ENCODE results near the gene BCAS3.
"Not testable (repeated sequence)": the region's sequence is repeated elsewhere in the genome, so short reads cannot be mapped to it uniquely, and the experiment has no call there.

Gene BCAS3

GRCh38 chr17:60677308-60678117 is at the start of gene BCAS3:
TSS of gene BCAS3 (plus strand) at chr17:60677851.
- peak; percentile 99 for DNase-seq

- DNase-seq, result no peak
Measured at GRCh38 chr17:60628252-60628889, 49.3 kb upstream of the BCAS3 start.

GRCh38 chr17:60629120-60629519 is 48.5 kb upstream of the BCAS3 start:
- no peak for DNase-seq

DNA sequence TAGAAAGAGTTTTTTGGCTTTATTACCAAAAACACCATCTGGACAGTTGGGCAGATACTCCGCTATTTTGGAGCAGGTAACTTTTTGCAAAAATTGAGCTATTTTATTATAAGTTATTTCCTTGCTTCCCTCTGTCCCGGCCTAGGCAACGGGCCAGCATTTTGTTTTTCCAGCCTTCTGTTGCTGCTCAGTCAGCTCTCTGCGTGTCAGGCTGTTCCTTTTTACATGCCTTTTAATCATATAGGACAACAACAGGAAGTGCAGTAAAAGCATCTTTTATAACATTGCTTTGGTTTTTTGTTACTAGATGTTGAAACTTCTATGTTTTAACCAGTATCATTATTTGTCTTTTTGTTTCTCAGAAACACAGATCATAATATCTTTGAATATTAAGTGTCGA is 47.3 kb upstream of the BCAS3 start:
- peak in 1 of 2 donors; percentile 23 for DNase-seq

DNA sequence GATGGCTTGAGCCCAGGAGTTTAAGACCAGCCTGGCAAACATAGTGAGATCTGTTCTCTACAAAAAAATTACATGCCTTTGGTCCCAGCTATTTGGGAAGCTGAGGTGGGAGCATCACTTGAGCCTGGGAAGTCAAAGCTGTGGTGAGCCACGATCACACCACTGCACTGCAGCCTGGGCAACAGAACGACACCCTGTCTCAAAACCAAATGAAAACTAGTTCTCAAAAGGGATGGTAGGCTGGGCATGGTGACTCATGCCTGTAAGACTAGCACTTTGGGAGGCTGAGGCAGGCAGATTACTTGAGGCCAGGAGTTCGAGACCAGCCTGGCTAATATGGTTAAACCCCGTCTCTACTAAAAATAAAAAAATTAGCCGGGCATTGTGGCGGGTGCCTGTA is 46.5 kb upstream of the BCAS3 start:
- no peak for DNase-seq

GRCh38 chr17:60637683-60638082 is 40.0 kb upstream of the BCAS3 start:
- no peak for DNase-seq

DNA sequence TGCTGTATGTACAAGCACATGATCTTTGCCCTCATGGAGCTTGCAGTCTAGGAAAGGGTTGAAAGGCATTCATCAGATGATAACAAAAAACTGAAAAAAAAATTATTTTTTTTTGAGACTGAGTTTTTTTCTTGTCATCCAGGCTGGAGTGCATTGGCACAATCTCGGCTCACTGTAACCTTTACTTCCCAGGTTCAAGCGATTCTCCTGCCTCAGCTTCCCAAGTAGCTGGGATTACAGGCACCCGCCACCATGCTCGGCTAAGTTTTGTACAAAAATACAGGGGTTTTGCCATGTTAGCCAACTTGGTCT is 38.7 kb upstream of the BCAS3 start:
- no peak for DNase-seq

DNA sequence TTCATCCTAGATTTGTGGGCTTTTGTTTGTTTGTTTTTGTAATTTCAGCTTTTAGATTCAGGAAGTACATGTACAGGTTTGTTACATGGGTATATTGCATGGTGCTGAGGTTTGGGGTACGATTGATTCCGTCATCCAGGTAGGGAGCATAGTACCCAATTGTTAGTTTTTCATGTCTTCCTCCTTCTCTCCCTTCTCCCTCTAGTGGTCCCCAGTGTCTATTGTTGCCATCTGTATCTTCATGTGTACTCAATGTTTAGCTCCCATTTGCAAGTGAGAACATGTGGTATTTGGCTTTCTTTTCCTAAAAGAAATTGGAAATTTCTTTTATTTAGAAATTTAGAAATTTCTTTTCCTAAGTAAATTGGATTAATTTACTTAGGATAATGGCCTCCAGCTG is 37.1 kb upstream of the BCAS3 start:
- no peak for DNase-seq

GRCh38 chr17:60641126-60641525 is 36.5 kb upstream of the BCAS3 start:
- no peak for DNase-seq

DNA sequence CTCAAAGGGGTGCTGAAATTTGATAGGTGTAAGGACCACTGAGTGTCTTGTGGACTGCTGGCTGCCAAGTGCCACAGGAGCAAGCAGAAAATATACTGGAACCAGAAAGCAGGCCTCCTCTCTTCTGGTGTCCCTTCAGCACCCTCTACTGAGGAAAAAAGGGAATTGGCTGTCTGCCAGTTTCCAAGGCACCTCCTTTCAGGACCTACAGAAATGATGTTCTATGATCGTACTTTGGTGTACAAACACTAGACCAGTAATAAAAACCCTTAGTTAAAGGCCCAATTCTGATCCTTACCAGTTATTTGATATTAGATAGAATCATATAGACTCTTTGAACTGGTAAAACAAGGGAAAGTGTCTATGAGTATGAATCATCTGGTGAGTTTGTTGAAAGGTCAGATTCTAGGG is 35.8 kb upstream of the BCAS3 start:
- peak; percentile 61 to 67 for DNase-seq

- peak in 1 of 2 donors; percentile 32 for DNase-seq
Measured at GRCh38 chr17:60645918-60646523, 31.6 kb upstream of the BCAS3 start.

GRCh38 chr17:60646701-60647100 is 30.9 kb upstream of the BCAS3 start:
- no peak for DNase-seq

- no peak for DNase-seq
Measured at GRCh38 chr17:60647705-60648104, 29.9 kb upstream of the BCAS3 start.

DNA sequence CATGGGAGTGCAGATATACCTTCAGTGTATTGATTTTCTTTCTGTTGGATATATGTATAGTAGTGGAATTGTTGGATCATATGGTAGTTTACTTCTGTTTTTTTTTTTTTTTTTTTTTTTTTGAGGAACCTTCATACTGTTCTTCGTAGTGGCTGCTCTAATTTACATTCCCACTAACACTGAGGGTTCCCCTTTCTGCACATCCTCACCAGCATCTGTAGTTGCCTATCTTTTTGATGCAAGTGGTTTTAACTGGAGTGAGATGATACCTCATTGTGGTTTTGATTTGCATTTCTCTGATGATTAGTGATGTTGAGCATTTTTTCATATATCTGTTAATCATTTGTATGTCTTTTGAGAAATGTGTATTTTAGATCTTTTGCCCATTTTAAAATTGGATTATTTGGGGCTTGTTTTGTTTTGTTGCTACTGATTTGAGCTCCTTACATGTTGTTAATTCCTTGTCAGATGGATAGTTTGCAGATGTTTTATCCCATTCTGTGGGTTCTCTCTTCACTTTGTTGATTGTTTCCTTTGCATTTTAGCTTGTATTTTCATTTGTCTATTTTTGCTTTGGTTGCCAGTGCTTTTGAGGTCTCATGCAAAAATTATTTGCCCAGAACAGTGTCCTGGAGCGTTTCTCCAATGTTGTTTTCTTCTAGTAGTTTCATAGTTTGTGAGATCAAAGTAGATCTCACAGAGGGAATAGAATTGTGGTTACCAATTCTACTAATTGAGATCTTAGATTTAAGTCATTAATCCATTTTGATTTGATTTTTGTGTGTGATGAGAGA is 25.0 kb upstream of the BCAS3 start:
- no peak for DNase-seq

GRCh38 chr17:60653569-60653968 is 24.1 kb upstream of the BCAS3 start:
- DNase-seq, result no peak

DNA sequence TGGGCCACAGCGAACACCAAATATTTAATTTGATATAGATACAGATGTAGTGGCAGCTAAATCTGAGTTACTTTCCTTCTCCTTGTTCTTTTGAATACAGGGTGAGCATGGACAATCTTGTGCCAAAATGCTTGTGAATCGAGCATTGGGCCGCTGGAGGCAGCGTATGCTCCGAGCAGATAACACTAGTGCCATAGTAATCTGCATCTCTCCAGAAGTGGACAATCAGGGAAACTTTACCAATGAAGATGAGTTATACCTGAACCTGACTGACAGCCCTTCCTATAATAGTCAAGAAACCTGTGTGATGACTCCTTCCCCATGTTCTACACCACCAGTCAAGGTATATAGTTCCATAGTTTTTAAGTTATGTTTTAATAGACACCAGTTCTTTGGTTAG is 21.2 kb upstream of the BCAS3 start:
- DNase-seq, result no peak

- DNase-seq, result peak in 1 of 2 donors; percentile 61
Measured at GRCh38 chr17:60659156-60659555, 18.5 kb upstream of the BCAS3 start.

GRCh38 chr17:60661489-60661888 is 16.2 kb upstream of the BCAS3 start:
- DNase-seq, result no peak

GRCh38 chr17:60664022-60664421 is 13.6 kb upstream of the BCAS3 start:
- DNase-seq, result no peak

DNA sequence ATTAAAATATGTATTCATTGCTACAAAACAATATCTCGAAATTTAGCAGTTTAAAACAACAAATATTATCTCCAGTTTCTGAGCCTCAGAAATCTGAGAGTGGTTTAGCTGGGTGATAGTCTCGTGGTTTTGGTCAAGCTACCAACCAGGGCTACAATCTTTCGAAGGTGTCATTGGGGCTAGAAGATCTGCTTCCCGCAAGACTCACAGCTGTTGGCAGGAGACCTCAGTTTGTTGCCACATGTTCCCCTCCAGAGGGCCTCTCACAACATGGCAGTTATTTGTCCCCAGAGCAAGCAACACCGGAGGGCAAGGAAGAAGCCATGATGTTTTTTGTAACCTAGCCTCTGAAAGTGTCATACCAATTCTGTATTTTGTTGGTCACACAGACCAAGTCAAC is 12.0 kb upstream of the BCAS3 start:
- DNase-seq, result no peak

GRCh38 chr17:60668741-60669140 is 8.9 kb upstream of the BCAS3 start:
- not testable (repeated sequence) for DNase-seq

- DNase-seq, result no peak
Measured at GRCh38 chr17:60671482-60671881, 6.2 kb upstream of the BCAS3 start.

DNA sequence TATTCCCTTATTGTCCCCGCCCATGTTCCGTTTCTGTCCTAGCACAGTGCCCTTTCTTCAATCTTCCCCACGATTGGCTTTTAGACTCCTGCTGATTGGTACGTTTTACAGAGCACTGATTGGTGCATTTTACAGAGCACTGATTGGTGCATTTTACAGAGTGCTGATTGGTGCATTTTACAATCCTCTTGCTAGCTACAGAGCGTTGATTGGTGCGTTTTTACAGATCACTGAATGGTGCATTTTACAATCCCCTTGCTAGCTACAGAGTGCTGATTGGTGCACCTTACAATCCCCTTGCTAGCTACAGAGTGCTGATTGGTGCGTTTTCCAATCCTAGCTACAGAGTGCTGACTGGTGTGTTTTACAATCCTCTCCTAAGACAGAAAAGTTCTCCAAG is 3.0 kb upstream of the BCAS3 start:
- not testable (repeated sequence) for DNase-seq

Measured in hippocampal formation (tissue), 2 donors.